Activated CD8-positive, alpha-beta T cell treated with anti-CD3 and anti-CD28 coated beads for 36 hours (primary cell): ENCODE data around the gene OSMR. TPM values are rescaled to one million over a fixed set of nuclear protein-coding genes. Genes with fewer than 3 reads are reported as not detected.

Experiments
- ATAC-seq: fragments of 200-7000 bp; cut with Tn5 transposase; one replicate; pipeline ENCODE4 v1.10.0; 2021; ENCODE audit warnings: mild to moderate bottlenecking, moderate library complexity
- CTCF ChIA-PET: fragments of 350-600 bp; sonication (Branson Sonifier 250); formaldehyde crosslinking; loops from one replicate; lab custom pipeline; 2021; ENCODE audit warnings: antibody characterized with exemption; lab: Charles Lee
- POLR2A ChIA-PET: fragments of 350-600 bp; sonication (Branson Sonifier 250); formaldehyde crosslinking; loops from one replicate; lab custom pipeline; 2021; ENCODE audit warnings: antibody characterized with exemption; lab: Charles Lee
- DNase-seq: peaks from one replicate; pipeline ENCODE4 v3.0.0-alpha.2; 2020
- H3K27ac Mint-ChIP-seq: one replicate; pipeline ENCODE4 v1.8.0; 2021; ENCODE audit warnings: mild to moderate bottlenecking, mixed read lengths
- H3K27me3 Mint-ChIP-seq: one replicate; pipeline ENCODE4 v1.8.0; 2021; ENCODE audit warnings: mixed read lengths
- H3K36me3 Mint-ChIP-seq: one replicate; pipeline ENCODE4 v1.8.0; 2021; ENCODE audit warnings: low read depth, mixed read lengths
- H3K4me1 Mint-ChIP-seq: one replicate; pipeline ENCODE4 v1.8.0; 2021; ENCODE audit warnings: low read depth, mixed read lengths
- H3K4me3 Mint-ChIP-seq: one replicate; pipeline ENCODE4 v1.8.0; 2021; ENCODE audit warnings: mild to moderate bottlenecking, moderate library complexity, mixed read lengths
- H3K9me3 Mint-ChIP-seq: one replicate; pipeline ENCODE4 v1.8.0; 2021; ENCODE audit warnings: mixed read lengths
- intact Hi-C: fragments of 100-400 bp; cut with micrococcal nuclease; formaldehyde crosslinking; loops from one replicate; pipeline ENCODE4 v1.10.0; 2022
- total RNA-seq, 2 experiments: library from RNA; stranded (reverse); gene quantifications; one replicate each; pipeline ENCODE4 v1.2.3, GENCODE V29; 2021
- TF ChIP-seq, protein P1 (sequence below): fragments of 200-600 bp; IDR thresholded peaks from one replicate; pipeline ENCODE4 v1.8.0; 2022; ENCODE audit warnings: antibody characterized with exemption, mild to moderate bottlenecking

The OSMR gene
- total RNA-seq, 2 experiments from 2014 or later = not detected

DNA sequence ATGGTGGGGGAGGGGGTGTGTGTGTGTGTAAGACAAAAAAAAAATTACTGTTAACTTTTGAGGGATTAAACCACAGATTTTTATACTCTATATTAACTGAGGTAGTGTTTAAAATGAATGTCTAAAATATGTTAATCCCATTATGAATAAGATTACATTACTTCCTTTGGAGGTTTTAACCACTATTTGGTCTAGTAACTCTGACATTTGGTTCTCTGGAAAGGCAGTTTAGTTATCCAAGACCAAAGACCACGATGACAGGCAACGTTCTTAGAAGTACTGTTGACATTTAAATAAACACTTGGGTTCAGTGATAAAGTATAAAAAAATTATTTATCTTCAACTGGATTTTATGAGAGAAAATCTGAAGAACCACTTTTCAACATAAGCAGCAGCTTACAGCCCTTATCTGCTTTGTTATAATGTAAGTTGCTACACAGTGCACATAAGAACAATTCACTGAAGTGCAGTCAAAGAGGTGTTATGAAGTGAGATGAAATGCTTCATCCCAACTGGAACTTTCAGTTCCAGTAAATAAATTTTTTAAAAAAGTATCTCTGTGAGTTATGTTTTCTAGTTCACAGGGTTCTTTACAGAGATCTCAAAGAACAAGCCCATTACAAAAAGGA, 94.5 kb downstream of the OSMR start:
- ATAC-seq (peak; percentile 24), DNase-seq (no peak)
- H3K4me1 Mint-ChIP-seq = no peaks in the 10 kb centered on the region
- no peak overlapping the region for H3K4me3 Mint-ChIP-seq
- no peaks in the 10 kb centered on the region for H3K27me3 Mint-ChIP-seq
- H3K27ac Mint-ChIP-seq = no peak overlapping the region
- intact Hi-C loops = no loop called here
- POLR2A ChIA-PET = no interaction called here
- CTCF ChIA-PET = interaction anchor here (0.7 to 1.7 kb wide), 2 partner anchors 17 to 18 kb away, joined by 3 to 4 read pairs; no protein-coding TSS in a partner anchor
- H3K9me3 Mint-ChIP-seq = no peaks in the 10 kb centered on the region
- TF ChIP-seq, protein P1, sequence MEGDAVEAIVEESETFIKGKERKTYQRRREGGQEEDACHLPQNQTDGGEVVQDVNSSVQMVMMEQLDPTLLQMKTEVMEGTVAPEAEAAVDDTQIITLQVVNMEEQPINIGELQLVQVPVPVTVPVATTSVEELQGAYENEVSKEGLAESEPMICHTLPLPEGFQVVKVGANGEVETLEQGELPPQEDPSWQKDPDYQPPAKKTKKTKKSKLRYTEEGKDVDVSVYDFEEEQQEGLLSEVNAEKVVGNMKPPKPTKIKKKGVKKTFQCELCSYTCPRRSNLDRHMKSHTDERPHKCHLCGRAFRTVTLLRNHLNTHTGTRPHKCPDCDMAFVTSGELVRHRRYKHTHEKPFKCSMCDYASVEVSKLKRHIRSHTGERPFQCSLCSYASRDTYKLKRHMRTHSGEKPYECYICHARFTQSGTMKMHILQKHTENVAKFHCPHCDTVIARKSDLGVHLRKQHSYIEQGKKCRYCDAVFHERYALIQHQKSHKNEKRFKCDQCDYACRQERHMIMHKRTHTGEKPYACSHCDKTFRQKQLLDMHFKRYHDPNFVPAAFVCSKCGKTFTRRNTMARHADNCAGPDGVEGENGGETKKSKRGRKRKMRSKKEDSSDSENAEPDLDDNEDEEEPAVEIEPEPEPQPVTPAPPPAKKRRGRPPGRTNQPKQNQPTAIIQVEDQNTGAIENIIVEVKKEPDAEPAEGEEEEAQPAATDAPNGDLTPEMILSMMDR = no peak
- H3K36me3 Mint-ChIP-seq = peaks cover 23% of the 10 kb centered on the region

DNA sequence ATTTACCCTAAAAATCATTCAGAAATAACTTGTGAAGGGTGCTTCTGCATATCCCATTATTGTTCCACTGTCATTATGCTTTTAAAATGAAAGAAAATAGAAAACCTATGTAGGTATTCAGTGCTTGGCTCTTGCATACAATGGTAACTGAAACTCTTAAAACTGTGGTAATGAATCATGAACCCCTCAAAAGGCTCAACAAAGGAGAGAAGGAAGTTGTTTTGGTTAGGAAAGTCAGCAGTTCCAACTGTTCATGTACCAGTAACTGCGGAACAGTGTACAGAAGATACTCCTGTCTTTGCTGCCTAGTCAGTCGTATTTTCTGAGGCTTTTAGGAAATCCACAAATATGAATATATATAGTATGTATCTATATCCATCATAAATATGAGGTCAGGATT, 96.1 kb downstream of the OSMR start:
- H3K4me1 Mint-ChIP-seq = no peaks in the 10 kb centered on the region
- ATAC-seq = no peak
- H3K36me3 Mint-ChIP-seq = peaks cover 23% of the 10 kb centered on the region

DNA sequence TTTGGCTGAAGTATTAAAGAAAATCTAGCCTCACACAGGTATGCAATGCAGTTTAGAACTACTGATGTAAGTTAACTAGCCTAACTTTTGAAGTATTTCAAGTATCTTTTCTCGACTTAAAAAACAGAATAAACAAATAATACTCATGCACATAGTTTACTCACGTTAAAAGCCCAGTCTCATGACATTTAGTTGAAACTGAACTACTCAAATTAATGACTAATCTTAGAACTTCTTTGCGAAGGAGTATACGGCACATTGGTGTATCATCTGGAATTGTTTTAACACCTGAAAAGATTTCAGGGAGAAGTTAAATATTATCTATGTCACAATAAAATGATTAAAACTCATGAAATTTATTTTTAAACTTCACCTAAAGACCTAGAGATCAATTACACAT, 98.5 kb downstream of the OSMR start:
- intact Hi-C loops = no loop called here
- Mint-ChIP-seq H3K27me3 (no peaks in the 10 kb centered on the region), H3K36me3 (peaks cover 20% of the 10 kb centered on the region), H3K4me1 (no peaks in the 10 kb centered on the region), H3K9me3 (no peaks in the 10 kb centered on the region), H3K27ac (no peak overlapping the region), H3K4me3 (no peak overlapping the region)
- CTCF ChIA-PET = no interaction called here
- ATAC-seq (no peak), DNase-seq (no peak)
- POLR2A ChIA-PET = interaction anchor here (0.7 kb wide), 1 partner anchor 491 kb away, joined by 3 read pairs; no protein-coding TSS in a partner anchor
- TF ChIP-seq, protein P1 = no peak

More for the DNA sequence above, 96.1 kb downstream of the OSMR start:
- no peaks in the 10 kb centered on the region for H3K27me3 Mint-ChIP-seq
- H3K9me3 Mint-ChIP-seq = no peaks in the 10 kb centered on the region
- POLR2A ChIA-PET = no interaction called here
- CTCF ChIA-PET = no interaction called here
- no peak for DNase-seq
- intact Hi-C loops = no loop called here
- H3K27ac Mint-ChIP-seq = no peak overlapping the region
- TF ChIP-seq, protein P1 = no peak
- H3K4me3 Mint-ChIP-seq = no peak overlapping the region

DNA sequence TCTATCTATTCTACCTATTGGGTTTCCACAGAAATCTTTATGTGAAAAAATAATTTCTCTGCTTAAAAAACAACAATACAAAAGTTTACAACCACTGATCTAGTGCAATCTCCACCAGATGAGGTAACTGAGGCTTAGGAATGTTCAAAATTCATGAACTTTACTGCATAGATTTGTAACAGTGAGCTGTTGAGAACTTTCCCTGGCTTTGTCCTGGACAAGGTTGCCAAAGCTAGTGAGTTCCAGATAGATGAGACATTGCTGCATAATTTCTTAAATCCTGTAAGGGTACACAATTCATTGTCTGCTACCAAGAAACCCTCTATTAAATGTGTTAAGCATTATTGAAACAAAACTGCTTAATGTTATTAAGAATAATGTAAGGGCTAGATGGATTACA, 102.7 kb downstream of the OSMR start:
- no peaks in the 10 kb centered on the region for H3K9me3 Mint-ChIP-seq
- DNase-seq (no peak), ATAC-seq (no peak)
- TF ChIP-seq, protein P1 = no peak
- no peak overlapping the region for H3K27ac Mint-ChIP-seq
- no peaks in the 10 kb centered on the region for H3K4me1 Mint-ChIP-seq
- intact Hi-C loops = no loop called here
- no peaks in the 10 kb centered on the region for H3K27me3 Mint-ChIP-seq
- peaks cover 22% of the 10 kb centered on the region for H3K36me3 Mint-ChIP-seq
- H3K4me3 Mint-ChIP-seq = no peak overlapping the region
- CTCF ChIA-PET = interaction anchor here (2.8 kb wide), 1 partner anchor 133 kb away, joined by 8 read pairs; no protein-coding TSS in a partner anchor
- POLR2A ChIA-PET = no interaction called here

DNA sequence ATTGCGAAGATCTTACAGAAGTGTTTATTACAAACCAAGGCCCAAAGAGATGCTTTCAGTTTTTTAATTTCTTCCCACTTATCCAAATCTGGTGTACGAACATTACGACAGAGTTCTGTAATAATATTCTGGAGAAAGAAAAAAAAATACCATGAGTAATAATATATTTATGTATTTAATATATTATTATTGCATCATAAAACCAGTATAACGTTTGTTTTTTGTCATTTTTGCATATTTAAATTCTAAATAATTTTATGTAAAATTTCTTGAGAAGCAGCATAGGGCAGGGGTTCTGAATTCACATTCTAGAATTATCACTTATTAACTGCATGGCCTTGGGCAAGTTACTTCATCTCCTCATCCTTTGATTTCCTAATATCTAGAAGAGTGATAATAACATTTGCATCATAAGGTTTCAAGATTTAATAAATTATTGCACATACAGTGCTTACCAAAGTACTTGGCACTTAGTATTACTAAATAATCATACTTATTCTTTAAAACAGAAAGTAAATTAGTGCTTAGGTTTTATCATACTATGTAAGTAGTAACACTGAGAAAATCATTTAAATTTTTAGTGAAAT, 107.7 kb downstream of the OSMR start:
- intact Hi-C loops = no loop called here
- no peaks in the 10 kb centered on the region for H3K4me1 Mint-ChIP-seq
- TF ChIP-seq, protein P1 = no peak
- H3K27ac Mint-ChIP-seq = no peak overlapping the region
- ATAC-seq = no peak
- ChIA-PET CTCF (no interaction called here), POLR2A (no interaction called here)
- no peaks in the 10 kb centered on the region for H3K9me3 Mint-ChIP-seq
- H3K27me3 Mint-ChIP-seq = no peaks in the 10 kb centered on the region
- no peak overlapping the region for H3K4me3 Mint-ChIP-seq
- DNase-seq = no peak
- peaks cover 34% of the 10 kb centered on the region for H3K36me3 Mint-ChIP-seq
